ENCODE data around the gene NAA50.

Gene NAA50

GRCh38 chr3:113745756-113746547 is at the start of gene NAA50:
Gene NAA50 (minus strand): TSS chr3:113746249. CDS start chr3:113745949, 300 bp downstream.
- peak; percentile 95 for DNase-seq

GRCh38 chr3:113795693-113796092 is 49.6 kb upstream of the NAA50 start:
- no peak for DNase-seq

- no peak for DNase-seq
These were observed 48.5 kb upstream of the NAA50 start for GRCh38 chr3:113794526-113794925.

GRCh38 chr3:113791381-113791780 is 45.3 kb upstream of the NAA50 start:
- no peak for DNase-seq

GRCh38 chr3:113783980-113784379 is 37.9 kb upstream of the NAA50 start:
- no peak for DNase-seq

GRCh38 chr3:113783463-113783862 is 37.4 kb upstream of the NAA50 start:
- no peak for DNase-seq

- DNase-seq: no peak
These were observed 30.5 kb upstream of the NAA50 start for GRCh38 chr3:113776564-113776963.

- no peak for DNase-seq
These were observed 29.5 kb upstream of the NAA50 start for GRCh38 chr3:113775516-113775915.

GRCh38 chr3:113773381-113773780 is 27.3 kb upstream of the NAA50 start:
- no peak for DNase-seq

- no peak for DNase-seq
These were observed 25.9 kb upstream of the NAA50 start for GRCh38 chr3:113771993-113772392.

GRCh38 chr3:113769551-113769950 is 23.5 kb upstream of the NAA50 start:
- DNase-seq: no peak

GRCh38 chr3:113764698-113765097 is 18.6 kb upstream of the NAA50 start:
- no peak for DNase-seq

GRCh38 chr3:113758389-113759024 is 12.5 kb upstream of the NAA50 start:
- no peak for DNase-seq

- DNase-seq: no peak
These were observed 8.6 kb upstream of the NAA50 start for GRCh38 chr3:113754494-113755159.

GRCh38 chr3:113753376-113753985 is 7.4 kb upstream of the NAA50 start:
- no peak for DNase-seq

GRCh38 chr3:113751141-113751540 is 5.1 kb upstream of the NAA50 start:
- no peak for DNase-seq

- DNase-seq: no peak
These were observed 1.4 kb upstream of the NAA50 start for GRCh38 chr3:113747283-113748046.

- peak; percentile 81 for DNase-seq
These were observed 666 bp upstream of the NAA50 start, which contains the start of gene ATP6V1A for GRCh38 chr3:113746548-113747282. Gene ATP6V1A (plus strand): TSS chr3:113747035. CDS start chr3:113778754, 31,719 bp downstream.

GRCh38 chr3:113744941-113745755 is 901 bp downstream of the NAA50 start:
- DNase-seq: peak; percentile 78

GRCh38 chr3:113743006-113743630 is 2.9 kb downstream of the NAA50 start:
- DNase-seq: no peak
